NCI-H1092 (cell line): ENCODE data around the gene INTS4.
"Not testable (repeated sequence)": the region's sequence is repeated elsewhere in the genome, so short reads cannot be mapped to it uniquely, and the experiment has no call there.

ENCODE experiments used
- DNase-seq: peaks from one replicate; lab custom pipeline; 2025; lab: John Stamatoyannopoulos, UW

INTS4 gene

DNA sequence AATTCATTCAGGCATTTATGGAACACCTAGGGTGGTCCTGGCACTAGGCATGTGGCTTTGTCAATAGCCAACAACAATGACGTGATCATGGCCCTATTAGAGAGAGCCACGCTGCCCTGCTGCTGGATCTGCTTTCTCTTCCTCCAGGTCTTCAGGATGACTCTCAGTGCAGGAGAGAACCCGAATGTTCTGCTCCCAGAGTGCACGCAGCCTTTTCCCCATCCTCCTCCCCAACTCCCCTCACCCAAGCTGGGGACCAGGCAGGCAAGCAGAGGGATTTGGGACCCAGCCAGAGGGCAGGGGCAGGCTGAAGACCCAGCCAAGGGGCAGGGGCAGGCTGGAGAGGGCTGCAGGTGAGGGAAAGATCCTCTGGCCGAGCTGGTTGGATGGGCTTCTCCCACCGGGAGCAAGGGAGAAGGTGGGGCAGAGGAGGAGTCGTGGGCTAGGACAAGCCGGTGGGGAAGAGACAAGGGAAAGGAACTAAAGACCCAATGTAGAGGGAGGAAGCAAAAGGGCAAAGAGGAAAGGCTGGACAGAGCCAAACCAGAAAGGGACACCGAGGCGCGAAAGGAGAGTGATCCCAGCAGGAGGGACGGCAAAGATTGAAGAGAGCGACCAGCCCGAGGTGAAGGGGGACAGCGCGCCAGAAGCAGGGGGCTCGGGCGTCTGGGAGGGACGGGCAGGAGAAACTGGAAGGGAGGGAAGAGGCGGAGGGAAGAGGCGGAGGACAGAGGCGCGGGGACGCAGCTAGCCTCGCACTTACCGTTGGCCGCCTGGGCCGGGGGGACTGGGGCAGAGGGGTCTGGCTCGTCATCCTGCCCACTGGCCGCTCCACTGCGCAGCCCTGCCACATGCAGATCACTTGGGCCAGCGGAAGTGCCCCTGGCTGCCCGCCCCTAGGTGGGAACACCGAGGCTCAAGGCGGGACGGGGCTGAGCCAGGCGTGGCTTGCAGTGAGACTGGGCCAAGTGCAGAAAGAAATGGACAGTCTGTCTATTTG, 28.2 kb upstream of the INTS4 start, which contains the start of gene KCTD14:
Gene KCTD14 (minus strand): TSS at position 880 of the 1,000 bp plus-strand sequence. CDS start 27 bp downstream, at position 853.
- DNase-seq: peak; percentile 80

GRCh38 chr11:78021611-78022010, 27.1 kb upstream of the INTS4 start:
- no peak for DNase-seq

- no peak for DNase-seq
Measured at GRCh38 chr11:78020246-78020645, 25.8 kb upstream of the INTS4 start.

DNA sequence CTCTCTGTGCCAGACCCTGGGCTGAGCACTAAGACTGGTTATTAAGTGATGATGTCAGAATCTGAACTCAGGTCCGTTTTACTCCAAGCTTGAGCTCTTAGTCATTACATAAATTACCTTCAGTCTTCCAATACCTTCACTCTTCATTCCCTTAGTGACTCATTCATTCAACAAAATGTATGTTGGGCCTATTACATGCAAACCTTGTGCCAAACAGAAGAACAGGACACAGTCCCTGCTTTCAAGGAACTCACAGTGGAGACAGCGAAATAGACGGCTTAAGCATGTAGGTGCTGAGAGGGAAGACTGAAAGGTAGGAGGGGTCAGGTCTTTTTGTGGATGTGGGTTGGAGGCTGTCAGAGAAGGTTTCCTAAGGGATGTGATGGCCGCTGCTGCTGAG, 25.3 kb upstream of the INTS4 start:
- DNase-seq: no peak

- DNase-seq: no peak
Measured at GRCh38 chr11:78015878-78016277, 21.4 kb upstream of the INTS4 start.

DNA sequence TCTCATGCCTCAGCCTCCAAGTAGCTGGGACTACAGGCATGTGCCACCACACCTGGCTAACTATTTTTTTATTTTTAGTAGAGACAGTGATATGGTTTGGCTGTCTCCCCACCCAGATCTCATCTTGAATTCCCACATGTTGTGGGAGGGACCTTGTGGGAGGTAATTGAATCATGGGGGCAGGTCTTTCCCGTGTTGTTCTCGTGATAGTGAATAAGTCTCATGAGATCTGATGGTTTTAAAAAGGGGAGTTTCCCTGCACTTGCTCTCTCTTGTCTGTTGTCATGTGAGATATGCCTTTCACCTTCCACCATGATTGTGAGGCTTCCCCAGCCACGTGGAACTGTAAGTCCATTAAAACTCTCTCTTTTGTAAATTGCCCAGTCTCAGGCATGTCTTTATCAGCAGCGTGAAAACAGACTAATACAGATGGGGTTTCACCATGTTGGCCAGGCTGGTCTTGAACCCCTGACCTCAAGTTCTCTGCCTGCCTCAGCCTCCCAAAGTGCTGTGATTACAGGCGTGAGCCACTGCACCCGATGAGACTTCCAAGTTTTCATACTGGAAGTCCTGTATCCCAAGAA, 20.6 kb upstream of the INTS4 start:
- not testable (repeated sequence) for DNase-seq

DNA sequence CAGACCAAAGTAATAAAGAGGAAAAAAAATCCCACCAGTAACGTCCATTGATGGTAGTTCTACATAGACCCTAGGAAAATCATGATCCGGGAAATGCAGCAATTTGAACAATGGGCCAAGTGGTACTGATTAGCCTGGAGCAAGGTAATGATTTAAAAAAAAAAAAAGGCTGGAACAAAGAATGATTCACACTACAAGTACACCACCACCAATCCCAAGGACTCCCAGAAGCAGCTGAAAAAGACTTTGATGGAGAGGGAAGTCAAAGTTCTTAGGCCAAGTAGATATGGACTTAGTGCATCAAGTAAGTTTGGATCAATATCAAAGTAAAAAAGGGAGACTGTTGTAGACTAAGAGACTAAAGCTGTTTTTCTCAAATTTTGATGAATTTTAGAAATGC, 16.8 kb upstream of the INTS4 start:
- no peak for DNase-seq

DNA sequence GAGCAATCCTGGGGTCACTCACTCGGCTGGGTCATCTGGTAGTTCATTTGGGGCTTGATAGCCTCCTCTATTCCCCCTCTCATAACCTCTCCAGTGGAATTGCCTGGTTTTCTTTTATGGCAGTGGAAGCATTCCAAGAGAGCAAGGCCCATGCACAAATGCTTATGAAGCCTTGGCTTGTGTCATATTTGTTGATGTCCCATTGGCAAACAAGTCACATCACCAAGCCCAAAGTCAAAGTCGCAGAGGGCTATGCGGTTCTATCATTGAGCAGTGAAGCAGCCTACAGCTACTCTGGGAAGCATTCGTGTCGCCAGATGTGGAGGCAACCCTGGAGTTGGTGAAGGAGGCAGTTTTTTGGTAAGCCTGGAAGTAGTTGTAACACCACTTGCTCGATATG, 16.3 kb upstream of the INTS4 start:
- no peak for DNase-seq

- DNase-seq: no peak
Measured at GRCh38 chr11:78010304-78010703, 15.8 kb upstream of the INTS4 start.

GRCh38 chr11:78009062-78009461, 14.6 kb upstream of the INTS4 start:
- no peak for DNase-seq

DNA sequence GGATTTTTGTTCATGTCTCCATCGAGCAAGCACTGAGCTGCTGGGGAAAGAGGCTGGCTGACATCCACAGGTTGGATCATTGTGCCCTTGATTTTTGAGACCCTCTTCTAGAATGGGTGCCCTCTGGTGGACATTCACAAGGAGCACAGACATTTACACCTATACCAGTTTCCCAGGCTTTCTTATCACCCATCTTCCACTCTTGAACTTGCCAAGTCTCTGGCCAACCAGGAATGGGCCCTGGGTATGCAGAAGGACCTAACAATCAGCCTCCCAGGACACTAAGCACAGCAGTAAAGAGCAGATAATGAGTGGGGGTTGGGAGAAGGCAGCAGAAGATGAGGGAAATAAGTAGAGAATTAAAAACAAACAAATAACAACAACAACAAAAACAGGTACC, 5.7 kb upstream of the INTS4 start:
- DNase-seq: peak; percentile 85

DNA sequence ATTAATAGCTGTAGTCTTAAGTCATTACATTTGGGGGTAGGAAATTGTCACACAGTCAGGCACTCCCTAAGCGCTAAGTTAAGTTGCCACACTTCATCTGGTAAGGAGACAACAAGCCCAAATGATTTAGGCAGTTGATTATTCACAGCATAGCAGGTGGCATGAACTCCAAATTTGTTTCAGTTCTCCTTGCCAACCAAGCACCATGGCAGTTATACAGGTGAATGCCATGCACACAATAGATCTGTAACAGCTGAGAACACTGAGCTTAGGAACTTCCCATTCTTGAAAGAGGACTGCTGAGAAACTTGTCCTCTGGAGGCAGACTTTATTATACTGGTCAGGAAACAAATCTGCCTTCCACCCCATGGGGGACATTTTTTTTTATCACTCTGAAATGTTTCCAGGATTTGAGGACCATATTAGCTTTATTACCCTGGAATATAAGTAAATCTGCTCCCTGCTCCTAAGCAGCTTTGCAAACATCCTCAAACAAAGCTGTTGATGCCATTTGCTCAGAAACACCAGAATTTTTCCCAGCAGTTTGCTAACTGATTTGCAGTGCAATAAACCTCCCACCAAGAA, 5.1 kb upstream of the INTS4 start:
- no peak for DNase-seq

DNA sequence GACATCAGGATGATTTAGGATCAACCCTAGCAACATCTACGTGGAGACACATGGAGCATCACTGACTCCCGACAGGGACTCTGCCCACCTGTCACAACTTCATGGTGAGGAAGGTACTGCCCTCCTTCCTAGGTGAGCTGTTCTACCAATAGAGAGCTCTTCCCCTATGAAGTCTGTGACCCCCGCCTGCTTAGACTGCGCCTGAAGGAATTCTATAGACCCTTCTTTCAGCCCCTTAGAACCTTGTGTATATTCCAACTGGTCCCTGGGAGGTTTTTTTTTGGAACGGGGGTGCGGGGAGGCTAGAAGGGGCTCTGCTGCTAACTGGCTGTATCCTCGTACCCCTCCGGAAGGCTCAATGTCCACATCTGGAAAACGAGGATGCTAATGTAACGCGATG, 566 bp downstream of the INTS4 start:
- DNase-seq: no peak

DNA sequence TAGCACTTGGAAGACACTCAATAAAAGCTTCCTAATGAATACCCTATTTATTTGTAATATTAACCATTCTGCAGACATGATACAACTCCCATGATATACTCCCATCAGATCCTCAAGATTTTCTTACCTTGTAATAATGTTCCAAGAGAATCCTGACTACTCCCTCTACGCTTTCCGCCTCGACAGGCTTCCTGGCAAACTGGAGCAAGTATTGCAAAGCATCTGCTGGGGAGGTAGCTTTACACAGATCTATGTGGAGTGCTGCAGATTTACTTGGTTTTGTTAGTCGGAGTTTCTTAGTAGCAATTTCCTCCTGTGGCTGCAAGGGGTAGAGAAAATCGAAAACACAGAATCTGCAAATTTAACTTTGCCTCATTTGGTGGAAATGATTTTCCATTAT, 3.5 kb downstream of the INTS4 start:
- no peak for DNase-seq

DNA sequence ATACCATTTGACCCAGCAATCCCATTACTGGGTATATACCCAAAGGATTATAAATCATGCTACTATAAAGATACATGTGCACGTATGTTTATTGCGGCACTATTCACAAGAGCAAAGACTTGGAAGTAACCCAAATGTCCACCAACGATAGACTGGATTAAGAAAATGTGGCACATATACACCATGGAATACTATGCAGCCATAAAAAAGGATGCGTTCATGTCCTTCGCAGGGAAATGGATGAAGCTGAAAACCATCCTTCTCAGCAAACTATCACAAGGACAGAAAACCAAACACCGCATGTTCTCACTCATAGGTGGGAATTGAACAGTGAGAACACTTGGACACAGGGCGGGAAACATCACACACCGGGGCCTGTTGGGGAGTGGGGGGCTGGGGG, 8.0 kb downstream of the INTS4 start:
- not testable (repeated sequence) for DNase-seq

DNA sequence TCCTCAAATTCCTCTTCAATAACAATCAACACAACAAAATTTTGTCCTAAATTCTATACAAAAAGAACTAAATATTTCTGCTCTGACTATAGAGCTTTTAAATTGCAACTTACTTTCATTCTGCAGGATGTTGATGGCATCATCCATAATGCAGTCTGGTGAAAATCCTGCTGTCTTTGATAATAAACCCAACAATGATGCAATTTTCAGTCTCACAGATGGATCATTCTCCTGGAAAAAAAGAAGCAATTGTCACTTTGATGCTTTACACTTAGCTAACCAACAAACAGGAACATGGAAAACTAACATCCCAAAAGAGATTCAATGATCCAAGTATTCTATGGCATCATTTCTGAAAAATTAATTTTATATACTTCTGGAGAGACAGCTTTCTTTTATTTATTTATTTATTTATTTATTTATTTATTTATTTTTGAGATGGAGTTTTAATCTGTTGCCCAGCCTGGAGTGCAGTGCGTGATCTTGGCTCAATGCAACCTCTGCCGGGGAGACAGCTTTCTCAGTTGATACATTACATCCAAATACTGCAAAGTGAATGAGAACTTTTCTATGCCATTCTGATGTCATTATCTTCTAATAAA, 13.0 kb downstream of the INTS4 start:
- no peak for DNase-seq

- no peak for DNase-seq
Measured at GRCh38 chr11:77968337-77968736, 26.1 kb downstream of the INTS4 start.

DNA sequence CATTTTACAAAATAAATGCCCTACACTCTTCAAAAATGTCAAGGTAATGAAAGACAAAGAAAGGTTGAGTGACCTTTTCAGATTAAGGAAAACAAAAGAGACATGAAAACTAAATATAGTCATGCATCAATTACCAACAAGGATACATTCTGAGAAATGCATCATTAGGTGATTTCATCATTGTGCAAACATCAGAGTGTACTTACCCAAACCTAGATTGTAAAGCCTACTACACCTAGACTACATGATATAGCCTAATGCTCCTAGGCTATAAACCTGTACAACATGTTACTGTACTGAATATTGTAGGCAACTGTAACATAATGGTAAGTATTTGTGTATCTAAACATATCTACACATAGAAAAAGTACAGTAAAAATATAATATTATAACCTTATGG, 26.7 kb downstream of the INTS4 start:
- DNase-seq: no peak

DNA sequence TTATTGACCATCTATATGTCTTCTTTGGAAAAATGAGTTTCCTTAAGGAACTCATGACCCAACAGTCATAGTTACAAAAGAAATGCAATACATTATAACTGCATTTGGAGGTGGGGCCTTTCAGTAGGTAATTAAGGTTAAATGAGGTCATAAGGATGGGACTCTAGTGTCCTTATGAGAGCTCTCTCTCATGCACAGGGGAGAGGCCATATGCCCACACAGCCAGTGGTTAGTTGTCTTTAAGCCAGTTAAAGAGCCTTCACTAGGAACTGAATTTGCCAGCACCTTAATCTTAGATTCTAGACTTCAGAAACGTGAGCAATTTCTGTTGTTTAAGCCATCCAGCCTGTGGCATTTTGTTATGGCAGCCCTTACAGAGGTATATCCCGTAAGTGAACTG, 27.3 kb downstream of the INTS4 start:
- no peak for DNase-seq

GRCh38 chr11:77966338-77966737, 28.1 kb downstream of the INTS4 start:
- DNase-seq: no peak

GRCh38 chr11:77959434-77959833, 35.0 kb downstream of the INTS4 start:
- no peak for DNase-seq

- not testable (repeated sequence) for DNase-seq
Measured at GRCh38 chr11:77958583-77959177, 35.8 kb downstream of the INTS4 start.
